Activated naive CD8-positive, alpha-beta T cell treated with anti-CD3 and anti-CD28 coated beads, Interleukin-2, amount 10 ng/mL, durations not matched to agents 7 days and 5 days (primary cell): ENCODE data around the gene MIER2. TPM values are rescaled to one million over a fixed set of nuclear protein-coding genes. Genes with fewer than 3 reads are reported as not detected.

Experiments
- ATAC-seq: fragments of 150-1000 bp; cut with Tn5 transposase; one replicate; pipeline ENCODE4 v1.10.0; 2021; ENCODE audit warnings: low read depth, moderate library complexity
- POLR2A ChIA-PET: fragments of 350-600 bp; sonication (Branson Sonifier 250); formaldehyde crosslinking; loops from one replicate; lab custom pipeline; 2021; ENCODE audit warnings: antibody characterized with exemption; lab: Charles Lee
- DNase-seq: peaks from one replicate; pipeline ENCODE4 v3.0.0; 2021
- H3K27ac Mint-ChIP-seq: one replicate; pipeline ENCODE4 v1.8.0; 2022; ENCODE audit warnings: mild to moderate bottlenecking, mixed read lengths
- H3K27me3 Mint-ChIP-seq: one replicate; pipeline ENCODE4 v1.8.0; 2022; ENCODE audit warnings: mild to moderate bottlenecking, moderate library complexity, mixed read lengths
- H3K36me3 Mint-ChIP-seq: one replicate; pipeline ENCODE4 v1.8.0; 2021; ENCODE audit warnings: mild to moderate bottlenecking, mixed read lengths
- H3K4me1 Mint-ChIP-seq: one replicate; pipeline ENCODE4 v1.8.0; 2021; ENCODE audit warnings: mixed read lengths
- H3K4me3 Mint-ChIP-seq: one replicate; pipeline ENCODE4 v1.8.0; 2022; ENCODE audit warnings: mild to moderate bottlenecking, moderate library complexity, mixed read lengths
- H3K9me3 Mint-ChIP-seq: one replicate; pipeline ENCODE4 v1.8.0; 2021; ENCODE audit warnings: mixed read lengths
- total RNA-seq, 2 experiments: library from RNA; stranded (reverse); gene quantifications; one replicate each; pipeline ENCODE4 v1.2.3, GENCODE V29; 2021

The MIER2 gene
- total RNA-seq, 2 experiments from 2014 or later = 23.4 to 24.9 TPM

GRCh38 chr19:341386-342127 is 3.0 kb downstream of the MIER2 start:
- no peaks in the 10 kb centered on the region for H3K9me3 Mint-ChIP-seq
- H3K27me3 Mint-ChIP-seq = peaks cover 9% of the 10 kb centered on the region
- H3K4me3 Mint-ChIP-seq = no peak overlapping the region
- POLR2A ChIA-PET = no interaction called here
- H3K27ac Mint-ChIP-seq = no peak overlapping the region
- peaks cover 40% of the 10 kb centered on the region for H3K4me1 Mint-ChIP-seq
- H3K36me3 Mint-ChIP-seq = peaks cover 22% of the 10 kb centered on the region
- DNase-seq (no peak), ATAC-seq (no peak)

- no peak overlapping the region for H3K27ac Mint-ChIP-seq
- POLR2A ChIA-PET = no interaction called here
- H3K4me3 Mint-ChIP-seq = no peak overlapping the region
- ATAC-seq (no peak), DNase-seq (no peak)
- peaks cover 5% of the 10 kb centered on the region for H3K27me3 Mint-ChIP-seq
- H3K36me3 Mint-ChIP-seq = peaks cover 22% of the 10 kb centered on the region
- H3K9me3 Mint-ChIP-seq = no peaks in the 10 kb centered on the region
- peaks cover 39% of the 10 kb centered on the region for H3K4me1 Mint-ChIP-seq
Observed at GRCh38 chr19:340620-341385, 3.8 kb downstream of the MIER2 start.

- POLR2A ChIA-PET = no interaction called here
- DNase-seq (no peak), ATAC-seq (no peak)
- no peak overlapping the region for H3K4me3 Mint-ChIP-seq
- no peaks in the 10 kb centered on the region for H3K27me3 Mint-ChIP-seq
- peaks cover 36% of the 10 kb centered on the region for H3K4me1 Mint-ChIP-seq
- H3K9me3 Mint-ChIP-seq = no peaks in the 10 kb centered on the region
- peaks cover 25% of the 10 kb centered on the region for H3K36me3 Mint-ChIP-seq
- H3K27ac Mint-ChIP-seq = no peak overlapping the region
Observed at GRCh38 chr19:339262-339887, 5.2 kb downstream of the MIER2 start.

DNA sequence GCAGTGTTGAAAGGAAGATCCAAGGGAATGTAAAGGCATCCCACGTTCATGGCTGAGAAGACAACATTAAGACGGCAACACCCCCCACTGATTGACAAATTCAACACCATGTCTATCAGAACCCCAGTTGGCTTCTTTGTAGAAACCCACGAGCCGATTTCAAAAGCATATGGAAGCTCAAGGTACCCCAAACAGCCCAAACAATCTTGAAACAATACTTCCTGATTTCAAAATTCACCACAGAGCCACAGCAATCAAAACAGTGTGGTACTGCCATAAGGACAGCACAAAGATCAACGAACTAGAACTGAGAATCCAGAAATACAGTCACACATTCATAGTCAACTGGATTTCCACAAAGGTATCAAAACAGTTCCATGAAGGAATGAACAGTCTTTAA is 6.2 kb downstream of the MIER2 start:
- H3K36me3 Mint-ChIP-seq = peaks cover 25% of the 10 kb centered on the region
- POLR2A ChIA-PET = no interaction called here
- no peaks in the 10 kb centered on the region for H3K9me3 Mint-ChIP-seq
- ATAC-seq (no peak), DNase-seq (no peak)
- H3K27me3 Mint-ChIP-seq = no peaks in the 10 kb centered on the region
- H3K4me3 Mint-ChIP-seq = no peak overlapping the region
- peaks cover 31% of the 10 kb centered on the region for H3K4me1 Mint-ChIP-seq
- H3K27ac Mint-ChIP-seq = no peak overlapping the region

- no peaks in the 10 kb centered on the region for H3K27me3 Mint-ChIP-seq
- ATAC-seq (no peak), DNase-seq (no peak)
- peaks cover 28% of the 10 kb centered on the region for H3K36me3 Mint-ChIP-seq
- H3K4me1 Mint-ChIP-seq = peaks cover 15% of the 10 kb centered on the region
- H3K4me3 Mint-ChIP-seq = no peak overlapping the region
- no peaks in the 10 kb centered on the region for H3K9me3 Mint-ChIP-seq
- POLR2A ChIA-PET = no interaction called here
- no peak overlapping the region for H3K27ac Mint-ChIP-seq
Observed at GRCh38 chr19:336067-336614, 8.5 kb downstream of the MIER2 start.

- ATAC-seq (no peak), DNase-seq (no peak)
- peaks cover 13% of the 10 kb centered on the region for H3K4me1 Mint-ChIP-seq
- POLR2A ChIA-PET = no interaction called here
- H3K9me3 Mint-ChIP-seq = peaks cover 2% of the 10 kb centered on the region
- H3K4me3 Mint-ChIP-seq = no peak overlapping the region
- no peak overlapping the region for H3K27ac Mint-ChIP-seq
- peaks cover 31% of the 10 kb centered on the region for H3K36me3 Mint-ChIP-seq
- H3K27me3 Mint-ChIP-seq = no peaks in the 10 kb centered on the region
Observed at GRCh38 chr19:335486-336066, 9.0 kb downstream of the MIER2 start.

DNA sequence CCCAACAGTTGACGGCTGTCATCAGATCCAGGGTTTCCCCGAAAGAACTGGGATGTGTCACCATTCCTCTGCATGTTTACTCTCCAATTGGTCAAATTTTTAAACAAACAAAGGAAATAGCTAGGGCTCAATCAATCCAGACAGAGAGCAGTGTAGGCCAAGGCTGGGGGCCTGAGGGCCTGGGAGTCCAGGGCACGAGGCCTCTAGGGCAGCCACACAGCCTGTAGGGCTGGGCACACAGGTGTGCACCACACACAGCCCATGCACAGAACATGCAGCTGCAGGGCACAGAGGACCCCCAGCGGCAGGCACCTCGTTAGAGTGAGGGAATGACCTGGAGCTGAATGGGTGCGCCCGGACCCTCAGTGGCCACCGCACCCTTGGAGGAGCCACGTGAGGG is 9.5 kb downstream of the MIER2 start:
- Mint-ChIP-seq H3K9me3 (peaks cover 2% of the 10 kb centered on the region), H3K36me3 (peaks cover 32% of the 10 kb centered on the region), H3K4me3 (no peak overlapping the region), H3K27ac (no peak overlapping the region), H3K27me3 (no peaks in the 10 kb centered on the region), H3K4me1 (peaks cover 10% of the 10 kb centered on the region)
- POLR2A ChIA-PET = no interaction called here
- no peak for ATAC-seq
- DNase-seq = no peak

DNA sequence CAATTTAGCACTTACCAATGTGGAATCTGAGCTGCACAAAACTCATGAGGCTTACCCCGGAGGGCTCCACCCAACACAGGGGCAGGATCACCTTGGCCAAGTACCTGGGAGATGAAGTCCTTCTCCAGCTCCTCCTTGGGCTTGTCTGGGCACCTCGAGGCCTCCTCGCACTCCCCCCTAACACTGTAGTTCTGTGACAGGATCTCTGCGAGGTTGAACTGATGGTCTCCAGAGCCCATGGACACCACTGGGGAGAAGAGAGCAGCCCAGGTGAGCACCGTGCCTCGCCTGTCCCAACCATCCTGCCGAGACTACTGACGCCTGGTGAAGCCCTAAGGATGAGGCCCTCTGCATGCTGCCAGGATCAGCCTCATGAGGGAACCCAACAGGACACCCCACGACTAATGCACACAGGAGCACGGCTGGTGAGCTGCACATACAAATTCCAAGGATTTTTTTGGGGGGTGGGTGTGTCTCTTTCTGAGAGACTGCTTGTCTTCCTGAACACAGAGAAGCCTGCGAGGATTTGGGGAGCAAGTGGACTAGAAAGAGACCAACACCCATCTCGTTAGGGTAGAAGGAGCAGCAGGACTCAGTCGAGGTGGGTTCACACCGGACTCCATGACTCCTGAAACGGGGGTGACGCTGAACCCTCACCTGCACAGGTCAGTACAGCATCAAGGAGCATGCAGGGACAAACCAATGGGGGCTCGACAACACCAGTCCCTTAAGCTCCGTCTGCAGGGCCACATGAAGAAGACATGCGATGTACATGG is 10.1 kb downstream of the MIER2 start:
- POLR2A ChIA-PET = no interaction called here
- Mint-ChIP-seq H3K4me1 (peaks cover 9% of the 10 kb centered on the region), H3K9me3 (peaks cover 2% of the 10 kb centered on the region), H3K27ac (no peak overlapping the region), H3K36me3 (peaks cover 32% of the 10 kb centered on the region), H3K4me3 (no peak overlapping the region), H3K27me3 (no peaks in the 10 kb centered on the region)
- ATAC-seq (no peak), DNase-seq (no peak)

DNA sequence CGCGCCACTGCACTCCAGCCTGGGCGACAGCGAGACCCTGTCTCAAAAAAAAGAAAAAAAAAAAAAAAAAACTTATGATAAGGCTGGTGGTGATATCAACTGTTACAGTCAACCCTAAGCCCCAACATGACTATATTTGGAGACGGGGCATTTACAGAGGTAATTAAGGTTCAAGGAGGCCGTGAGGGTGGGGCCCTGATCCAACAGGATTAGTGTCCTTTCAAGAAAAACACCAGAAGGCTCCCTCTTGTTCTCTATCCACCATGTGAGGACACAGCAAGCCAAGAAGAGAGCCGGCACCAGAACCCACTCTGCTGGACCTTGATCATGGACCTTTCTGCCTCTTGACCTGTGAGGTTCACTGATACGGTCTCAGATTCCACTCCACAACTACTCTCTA is 14.1 kb downstream of the MIER2 start:
- no peaks in the 10 kb centered on the region for H3K4me1 Mint-ChIP-seq
- no peak for DNase-seq
- no peaks in the 10 kb centered on the region for H3K27me3 Mint-ChIP-seq
- ATAC-seq = no peak
- H3K4me3 Mint-ChIP-seq = no peak overlapping the region
- POLR2A ChIA-PET = no interaction called here
- peaks cover 8% of the 10 kb centered on the region for H3K9me3 Mint-ChIP-seq
- H3K36me3 Mint-ChIP-seq = peaks cover 59% of the 10 kb centered on the region
- no peak overlapping the region for H3K27ac Mint-ChIP-seq

DNA sequence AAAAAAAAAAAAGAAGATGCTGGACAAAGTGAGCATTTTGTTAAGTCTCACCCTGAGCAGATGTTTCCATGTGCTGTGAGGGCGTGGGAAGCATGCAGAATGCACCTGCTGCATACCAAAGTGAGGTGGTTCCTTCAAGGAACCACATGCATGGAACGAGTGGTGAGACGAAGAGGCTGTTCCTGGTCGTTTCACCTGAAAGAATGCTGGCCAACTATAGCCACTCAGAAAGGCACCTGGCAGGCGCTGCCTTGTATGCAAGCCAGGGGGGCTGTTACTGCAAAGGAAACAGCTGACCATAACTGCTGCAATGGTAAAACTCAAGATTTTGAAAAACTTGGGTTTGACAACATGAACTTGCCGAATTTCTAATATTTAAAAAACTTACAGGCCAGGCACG is 14.7 kb downstream of the MIER2 start:
- Mint-ChIP-seq H3K4me1 (no peaks in the 10 kb centered on the region), H3K27me3 (no peaks in the 10 kb centered on the region), H3K4me3 (no peak overlapping the region), H3K36me3 (peaks cover 59% of the 10 kb centered on the region), H3K9me3 (peaks cover 8% of the 10 kb centered on the region), H3K27ac (no peak overlapping the region)
- no peak for ATAC-seq
- no peak for DNase-seq
- POLR2A ChIA-PET = no interaction called here

GRCh38 chr19:328025-328505 is 16.5 kb downstream of the MIER2 start:
- H3K9me3 Mint-ChIP-seq = peaks cover 8% of the 10 kb centered on the region
- no peak overlapping the region for H3K27ac Mint-ChIP-seq
- H3K27me3 Mint-ChIP-seq = no peaks in the 10 kb centered on the region
- H3K36me3 Mint-ChIP-seq = peaks cover 56% of the 10 kb centered on the region
- POLR2A ChIA-PET = no interaction called here
- no peaks in the 10 kb centered on the region for H3K4me1 Mint-ChIP-seq
- H3K4me3 Mint-ChIP-seq = no peak overlapping the region
- DNase-seq = no peak
- ATAC-seq = no peak

- Mint-ChIP-seq H3K4me1 (no peaks in the 10 kb centered on the region), H3K36me3 (peaks cover 56% of the 10 kb centered on the region), H3K9me3 (peaks cover 8% of the 10 kb centered on the region), H3K27ac (no peak overlapping the region), H3K4me3 (no peak overlapping the region), H3K27me3 (no peaks in the 10 kb centered on the region)
- no peak for DNase-seq
- POLR2A ChIA-PET = no interaction called here
- no peak for ATAC-seq
Observed at GRCh38 chr19:327291-328024, 17.1 kb downstream of the MIER2 start.
